ENCODE measurements around the gene RSPH4A.
A peak's percentile ranks its signal among the peaks of the same experiment; 100 is the strongest.
"Not testable (repeated sequence)": the region's sequence is repeated elsewhere in the genome, so short reads cannot be mapped to it uniquely, and the experiment has no call there.

RSPH4A gene

DNA sequence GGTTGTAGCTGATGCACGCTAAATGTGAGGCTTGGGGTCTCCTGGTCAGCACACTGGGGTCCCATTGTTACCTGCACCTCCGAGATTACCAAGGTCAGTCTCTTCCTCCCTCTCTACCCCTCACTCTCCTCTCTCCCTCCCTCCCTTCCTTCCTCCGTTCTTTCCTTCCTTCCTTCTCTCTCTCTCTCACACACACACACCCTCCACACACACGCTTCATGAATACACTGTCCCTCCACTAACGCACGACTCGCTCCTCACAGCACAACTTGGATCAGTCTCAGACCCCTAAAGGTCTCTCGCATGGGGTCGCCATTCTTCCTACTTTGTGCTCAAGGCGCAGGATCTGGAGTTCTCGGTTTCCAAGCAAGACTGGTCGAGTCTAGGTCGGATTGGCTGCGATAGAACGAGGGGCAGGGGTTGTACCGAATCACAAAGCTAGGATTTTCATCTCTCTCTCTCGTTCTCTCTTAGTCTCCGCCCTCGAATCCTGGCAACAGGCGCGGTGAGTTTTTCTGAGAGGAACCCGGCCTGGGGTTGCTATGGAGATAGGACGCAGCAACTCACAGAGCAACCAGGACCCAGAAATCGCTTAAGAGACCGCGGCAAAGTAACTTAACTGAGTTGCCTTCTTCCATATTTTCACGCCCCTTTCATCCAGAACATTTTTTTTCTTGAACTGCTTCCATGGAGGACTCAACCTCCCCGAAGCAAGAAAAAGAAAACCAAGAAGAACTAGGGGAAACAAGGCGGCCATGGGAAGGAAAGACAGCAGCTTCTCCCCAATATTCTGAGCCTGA, at the start of gene RSPH4A:
RSPH4A (plus strand) TSS at position 543 of the 800 bp plus-strand sequence; CDS start at position 688, 145 bp downstream.
- DNase-seq, result peak; percentile 73

DNA sequence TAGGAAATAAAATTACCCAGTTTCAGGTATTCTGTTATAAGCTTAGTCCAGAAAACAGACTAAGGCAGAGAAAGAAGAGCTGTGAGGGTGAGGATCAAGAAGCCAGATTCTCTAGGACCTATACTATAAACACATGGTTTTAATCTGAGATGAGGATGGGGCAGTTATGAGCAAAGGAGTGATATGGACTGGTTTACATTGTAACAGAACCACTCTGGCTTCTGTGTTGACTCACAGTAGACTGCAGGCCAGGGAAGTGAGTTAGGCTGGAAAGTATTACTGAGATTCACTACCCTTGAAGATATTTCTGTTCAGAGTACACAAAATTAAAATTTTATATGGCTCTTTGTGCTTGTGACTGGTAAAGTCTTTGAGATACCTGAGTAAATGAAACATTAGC, 48.2 kb upstream of the RSPH4A start:
- no peak for DNase-seq

DNA sequence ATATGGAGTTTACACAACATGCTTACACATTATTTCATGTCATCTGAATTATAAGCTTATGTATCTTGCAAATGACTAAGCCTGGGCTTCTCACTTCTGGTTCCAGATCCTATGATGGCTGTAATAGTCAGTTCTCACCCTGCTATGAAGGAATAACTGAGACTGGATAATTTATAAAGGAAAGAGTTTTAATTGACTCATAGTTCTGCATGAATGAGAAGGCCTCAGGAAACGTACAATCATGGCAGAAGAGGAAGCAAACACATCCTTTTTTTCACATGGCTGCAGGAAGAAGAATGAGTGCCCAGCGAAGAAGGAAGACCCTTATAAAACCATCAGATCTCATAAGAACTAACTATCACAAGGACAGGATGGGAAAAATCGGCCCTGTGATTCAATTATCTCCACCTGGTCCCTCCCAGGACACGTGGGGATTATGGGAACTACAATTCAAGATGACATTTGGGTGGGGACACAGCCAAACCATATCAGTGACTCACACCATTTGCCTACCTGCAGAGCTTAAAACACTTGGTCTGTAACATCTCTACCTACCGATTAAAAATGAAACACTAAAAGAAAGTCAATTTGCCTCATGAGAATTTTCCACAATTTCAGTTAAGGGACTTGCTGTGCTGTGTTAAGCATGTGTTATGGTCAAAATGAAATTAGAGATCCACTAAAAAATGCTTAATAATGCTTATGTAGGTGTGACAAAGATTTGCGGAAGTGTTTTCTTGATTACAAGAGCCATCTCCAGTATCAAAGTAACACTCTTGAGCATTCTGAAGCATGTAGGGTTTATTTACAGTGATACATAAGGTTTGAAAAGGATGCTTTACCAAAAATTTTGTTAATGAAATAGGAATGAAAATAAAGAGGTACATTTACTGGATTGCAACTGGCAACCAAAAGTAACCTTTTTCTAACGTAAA, 47.2 kb upstream of the RSPH4A start:
- no peak for DNase-seq

DNA sequence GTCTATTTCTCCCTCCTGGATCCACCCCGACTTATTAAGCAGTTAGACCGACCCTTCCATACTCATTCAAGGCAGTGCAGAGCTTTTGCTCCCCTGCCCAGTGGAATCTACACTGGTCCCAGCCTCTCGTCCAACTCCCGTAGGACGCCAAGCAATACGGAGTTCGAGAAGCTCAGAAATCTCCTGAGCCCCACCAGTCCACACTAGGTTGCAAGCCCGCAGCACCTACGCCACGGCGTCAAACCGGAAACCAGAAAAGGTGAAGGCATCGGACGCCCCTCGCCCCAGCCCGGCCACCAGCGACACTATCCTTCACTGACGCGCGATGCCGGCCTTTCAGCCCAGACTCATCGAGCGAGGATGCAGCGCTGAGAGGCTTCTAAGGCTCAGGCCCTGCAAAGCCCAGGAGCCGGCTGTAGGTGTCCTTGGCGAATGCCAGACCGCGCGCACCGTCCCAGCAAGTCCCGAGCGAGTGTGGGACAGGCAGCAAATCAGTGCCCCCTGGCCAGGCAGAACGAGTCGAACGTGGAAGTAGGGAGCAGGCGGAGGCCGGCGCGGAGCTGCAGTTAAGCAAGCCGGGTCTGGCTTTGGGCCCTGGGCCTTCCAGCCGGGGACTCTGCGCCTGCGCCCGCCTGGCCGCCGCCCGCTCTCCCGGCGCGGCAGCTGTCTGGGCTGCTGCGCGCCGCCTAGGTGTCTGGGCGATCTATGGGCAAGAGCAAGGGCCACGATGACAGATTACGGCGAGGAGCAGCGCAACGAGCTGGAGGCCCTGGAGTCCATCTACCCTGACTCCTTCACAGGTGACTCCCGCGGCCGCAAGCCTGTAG, 45.2 kb upstream of the RSPH4A start, which contains the start of gene RWDD1:
RWDD1 (plus strand) TSS at position 649 of the 827 bp plus-strand sequence; CDS start at position 728, 79 bp downstream.
- peak; percentile 99 for DNase-seq

DNA sequence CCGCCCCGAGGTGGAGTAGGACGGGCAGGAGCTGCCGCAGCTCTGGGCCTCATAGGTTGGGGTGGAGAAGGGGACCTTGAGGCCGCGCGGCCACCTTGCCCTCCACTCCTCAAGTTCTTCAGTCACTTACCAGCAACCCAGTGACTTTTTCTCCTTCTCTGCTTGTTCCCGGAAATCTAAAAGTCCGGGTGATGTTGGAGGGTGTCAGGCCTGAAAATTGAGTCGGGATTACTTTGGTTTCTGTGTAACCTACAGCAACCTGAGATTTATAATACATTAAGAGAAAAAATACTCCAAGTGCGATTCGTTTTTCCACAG, 44.6 kb upstream of the RSPH4A start:
- no peak for DNase-seq

DNA sequence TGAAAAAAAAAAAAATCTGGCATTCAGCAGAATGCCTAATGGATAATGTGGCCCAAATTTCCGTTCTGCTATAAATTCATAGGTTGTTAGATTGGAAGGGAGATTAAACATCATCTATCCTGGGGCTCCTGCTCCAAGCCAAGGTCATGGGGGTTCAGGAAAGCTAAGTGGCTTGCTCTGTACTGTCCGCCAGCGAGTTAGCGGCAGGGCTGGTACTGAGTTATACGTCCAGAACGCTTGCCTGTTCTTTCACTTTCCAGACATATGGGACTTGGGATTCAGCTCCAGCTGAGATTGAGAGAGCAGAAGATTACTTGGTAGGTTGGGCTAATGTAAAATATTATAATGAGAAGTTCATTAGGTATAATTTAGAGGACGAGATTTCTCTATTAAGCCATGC, 44.1 kb upstream of the RSPH4A start:
- DNase-seq, result no peak

DNA sequence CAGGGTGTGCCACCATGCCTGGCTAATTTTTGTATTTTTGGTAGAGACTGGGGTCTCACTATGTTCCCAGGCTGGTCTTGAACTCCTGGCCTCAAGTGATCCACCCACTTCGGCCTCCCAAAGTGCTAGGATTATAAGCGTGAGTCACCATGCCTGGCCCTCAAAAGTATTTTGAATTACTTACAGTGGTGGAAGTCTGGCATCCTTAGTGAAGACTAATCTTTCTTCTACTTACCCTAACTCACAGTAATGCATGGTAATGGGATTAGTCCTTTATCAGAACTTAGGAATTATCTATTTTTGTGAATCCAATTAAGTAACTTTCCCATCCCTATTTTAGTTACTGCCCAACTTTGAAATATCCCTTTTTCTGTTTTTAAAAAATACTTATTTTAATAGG, 41.1 kb upstream of the RSPH4A start:
- DNase-seq, result no peak

DNA sequence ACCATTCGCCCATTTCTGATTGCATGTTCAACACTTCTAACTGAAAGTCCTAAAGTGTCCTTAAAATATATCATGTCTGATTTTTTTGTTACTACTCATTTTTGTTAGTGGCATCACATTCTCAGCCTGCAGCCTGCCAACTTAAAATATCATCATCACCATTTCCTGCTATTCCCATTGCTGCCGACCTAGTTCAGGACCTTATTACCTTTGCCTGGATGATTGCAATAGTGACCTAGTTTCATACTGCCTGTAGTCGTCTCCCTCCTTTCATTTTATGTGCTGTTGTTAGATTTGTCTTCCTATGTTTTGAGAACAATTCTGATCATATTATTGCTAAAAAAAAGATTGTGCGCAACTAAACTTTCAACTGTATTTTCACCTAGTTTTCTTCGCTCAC, 38.8 kb upstream of the RSPH4A start:
- no peak for DNase-seq

DNA sequence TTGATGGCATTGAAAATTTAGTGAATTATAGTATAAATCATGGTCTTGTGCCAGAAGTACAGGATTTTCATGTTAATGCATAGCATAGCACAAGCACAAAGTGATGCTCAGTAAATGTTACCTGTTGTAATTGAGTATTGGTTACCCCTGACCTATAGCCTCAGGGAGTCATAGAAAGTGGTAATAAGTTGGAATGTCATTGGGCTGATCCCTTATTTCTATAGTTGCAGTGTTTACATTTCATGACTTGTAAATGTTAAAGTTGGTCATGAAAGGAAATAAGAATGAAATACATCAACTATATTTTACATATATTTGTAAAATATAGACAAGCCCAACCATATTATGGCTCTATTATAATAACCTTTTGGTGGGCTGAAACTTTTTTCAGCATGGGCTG, 37.9 kb upstream of the RSPH4A start:
- no peak for DNase-seq

DNA sequence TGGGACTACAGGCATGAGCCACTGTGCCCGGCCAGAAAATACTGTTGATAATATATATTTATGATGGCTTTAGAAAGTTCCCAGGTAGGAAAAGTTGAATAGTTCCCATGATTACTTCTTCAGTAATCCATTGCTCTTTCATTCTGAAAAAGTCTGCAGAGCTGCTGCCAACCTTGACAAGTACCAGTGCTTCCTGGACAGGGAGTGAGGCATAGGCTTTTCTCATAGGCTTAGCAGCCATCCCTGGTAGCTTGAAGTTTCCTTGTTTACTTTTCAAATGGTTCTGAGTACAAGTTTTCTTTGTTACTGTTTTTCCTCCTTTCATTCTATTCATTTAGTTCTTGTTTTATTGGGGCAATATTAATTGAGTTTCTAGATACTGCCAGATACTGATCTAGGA, 37.1 kb upstream of the RSPH4A start:
- no peak for DNase-seq

DNA sequence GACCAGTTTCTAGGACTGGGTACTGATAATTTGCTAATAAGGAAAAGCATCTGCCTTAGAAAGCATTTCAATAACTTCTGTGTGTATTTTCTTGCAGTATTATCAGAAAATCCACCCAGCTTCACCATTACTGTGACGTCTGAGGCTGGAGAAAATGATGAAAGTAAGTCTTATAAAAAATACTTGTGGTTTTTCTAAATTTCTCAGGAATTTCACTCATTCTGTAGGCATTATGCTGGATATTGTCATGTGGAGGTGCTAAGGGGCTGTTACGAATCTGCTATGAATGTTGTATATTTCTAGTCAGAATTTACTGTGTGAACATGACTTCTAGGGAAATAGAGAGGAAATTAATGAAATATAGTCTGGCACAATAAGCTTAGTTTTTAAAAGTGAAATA, 36.1 kb upstream of the RSPH4A start:
- DNase-seq, result no peak

DNA sequence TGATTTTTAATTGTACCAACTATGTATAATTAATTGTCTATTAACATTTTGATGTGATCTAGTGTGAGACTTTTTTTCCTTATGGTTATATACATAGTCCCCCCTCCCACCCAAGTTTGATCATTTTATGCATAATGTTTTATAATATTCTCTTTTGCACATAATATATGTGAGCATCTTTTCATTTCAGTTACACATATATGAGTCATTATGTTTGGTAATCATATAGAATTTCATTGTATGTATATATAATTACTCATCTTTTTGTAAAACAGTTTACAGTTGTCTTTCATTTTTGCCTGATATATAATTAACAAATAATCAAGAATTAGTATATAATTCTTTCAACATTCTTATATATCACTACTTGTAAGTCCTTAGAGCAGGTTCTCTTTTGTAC, 30.0 kb upstream of the RSPH4A start:
- DNase-seq, result no peak

DNA sequence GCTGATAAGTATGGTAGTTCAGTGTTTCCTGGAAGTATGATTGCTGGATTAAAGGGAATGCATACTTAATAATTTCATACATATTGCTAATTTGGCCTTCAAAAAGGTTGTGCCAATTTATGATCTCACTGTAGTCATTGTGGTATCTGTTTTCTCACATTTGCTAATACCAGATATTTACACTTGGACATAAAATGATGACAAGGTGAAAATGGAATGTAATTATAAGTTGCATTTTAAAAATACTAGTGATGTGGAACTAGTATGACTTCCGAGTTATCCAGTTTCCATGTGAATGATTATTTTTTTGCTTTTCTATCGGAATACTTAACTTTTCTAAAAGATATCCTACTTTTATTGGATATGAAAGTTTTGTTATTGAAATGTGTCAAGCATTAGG, 29.5 kb upstream of the RSPH4A start:
- DNase-seq, result no peak

DNA sequence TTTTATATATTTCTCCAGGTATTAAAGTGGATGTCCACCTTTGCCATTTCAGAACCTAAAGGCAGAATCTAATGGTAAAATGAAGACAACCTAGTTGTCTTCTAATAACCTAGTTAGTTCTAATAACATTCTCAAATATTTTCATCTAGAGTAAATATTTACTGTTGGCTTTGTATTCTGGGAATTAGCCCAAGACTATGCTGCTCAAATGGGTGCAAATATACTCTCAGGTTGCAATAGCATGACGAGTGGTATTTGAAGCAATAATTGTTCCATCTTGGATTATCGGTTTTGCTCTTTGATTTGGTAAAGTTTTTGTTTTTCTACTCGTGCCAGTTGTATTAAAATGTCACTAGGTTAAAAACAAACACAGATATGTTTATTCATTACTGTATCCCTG, 21.0 kb upstream of the RSPH4A start:
- no peak for DNase-seq

DNA sequence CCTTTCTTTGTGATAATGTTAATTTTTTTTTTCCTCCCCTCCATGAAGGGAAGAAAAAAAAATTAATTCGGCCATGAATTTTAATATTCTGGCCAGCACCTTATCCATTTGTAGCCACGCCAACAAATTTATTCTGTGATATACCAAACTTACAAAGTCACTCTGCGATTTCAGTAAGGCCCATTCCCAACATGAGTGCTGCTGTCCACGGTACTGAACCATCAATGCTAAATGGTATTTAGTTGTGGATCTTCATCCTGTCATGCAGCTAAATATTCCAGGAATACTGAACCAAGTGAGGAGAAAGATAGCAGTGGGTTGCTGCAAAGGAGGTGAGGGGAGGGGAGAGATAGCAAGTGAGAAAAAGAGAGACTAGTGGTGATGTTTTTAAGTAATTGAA, 19.5 kb upstream of the RSPH4A start:
- DNase-seq, result no peak

DNA sequence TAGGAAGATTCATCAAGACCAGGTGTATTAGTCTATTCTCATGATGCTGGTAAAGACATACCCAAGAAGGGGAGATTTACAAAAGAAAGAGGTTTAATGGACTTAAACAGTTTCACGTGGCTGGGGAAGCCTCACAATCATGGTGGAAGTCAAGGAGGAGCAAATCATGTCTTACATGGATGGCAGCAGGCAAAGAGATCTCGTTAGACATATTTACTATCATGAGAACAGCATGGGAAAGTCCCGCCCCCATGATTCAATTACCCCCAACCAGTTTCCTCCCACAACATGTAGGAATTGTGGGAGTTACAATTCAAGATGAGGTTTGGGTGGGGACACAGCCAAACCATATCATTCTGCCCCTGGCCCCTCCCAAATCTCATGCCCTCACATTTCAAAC, 12.4 kb upstream of the RSPH4A start:
- DNase-seq, result not testable (repeated sequence)

DNA sequence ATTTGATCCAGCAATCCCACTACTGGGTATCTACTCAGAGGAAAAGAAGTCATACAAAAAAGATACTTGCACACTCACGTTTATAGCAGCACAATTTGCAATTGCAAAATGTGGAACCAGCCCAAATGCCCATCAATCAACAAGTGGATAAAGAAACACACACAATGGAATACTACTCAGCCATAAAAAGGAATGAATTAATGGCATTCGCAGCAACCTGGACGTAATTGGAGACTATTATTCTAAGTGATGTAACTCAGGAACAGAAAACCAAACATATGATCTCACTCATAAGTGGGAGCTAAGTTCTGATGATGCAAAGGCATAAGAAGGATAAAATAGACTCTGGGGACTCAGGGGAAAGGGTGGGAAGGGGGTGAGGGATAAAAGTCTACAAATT, 11.4 kb upstream of the RSPH4A start:
- DNase-seq, result not testable (repeated sequence)

DNA sequence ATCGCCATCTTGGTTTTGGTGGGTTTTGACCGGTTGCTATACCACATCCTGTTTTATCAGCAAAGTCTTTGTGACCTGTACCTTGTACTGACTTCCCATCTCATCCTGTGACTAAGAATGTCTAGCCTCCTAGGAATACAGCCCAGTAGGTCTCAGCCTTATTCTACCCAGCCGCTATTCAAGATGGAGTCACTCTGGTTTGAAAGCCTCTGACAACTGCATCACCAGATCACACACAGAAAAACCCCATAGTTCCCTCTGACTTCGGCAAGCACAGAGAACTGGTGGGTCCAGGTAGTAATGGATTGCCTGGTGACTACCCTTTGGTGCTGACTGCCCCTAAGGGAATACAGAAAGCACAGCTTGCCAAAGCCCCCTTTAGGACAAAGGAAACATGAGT, 10.3 kb upstream of the RSPH4A start:
- no peak for DNase-seq

DNA sequence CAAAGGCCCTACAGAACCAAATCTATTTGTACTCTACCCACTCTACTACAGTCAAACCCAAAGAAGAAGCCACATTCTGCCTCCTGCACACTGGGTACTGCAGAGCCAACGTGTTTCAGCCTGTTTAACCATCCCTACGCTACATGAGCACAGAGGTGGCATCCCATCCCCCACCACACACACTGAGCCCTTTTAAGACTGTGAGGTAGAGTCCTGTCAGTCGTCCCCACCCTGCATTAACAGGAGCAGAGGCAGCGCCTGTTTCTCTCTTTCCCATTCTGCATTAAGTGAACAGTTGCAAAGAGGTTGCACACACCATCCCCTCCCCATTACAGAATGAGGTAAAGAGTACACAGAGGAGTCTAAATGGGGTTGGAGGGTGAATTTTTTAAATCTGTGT, 5.2 kb upstream of the RSPH4A start:
- no peak for DNase-seq

DNA sequence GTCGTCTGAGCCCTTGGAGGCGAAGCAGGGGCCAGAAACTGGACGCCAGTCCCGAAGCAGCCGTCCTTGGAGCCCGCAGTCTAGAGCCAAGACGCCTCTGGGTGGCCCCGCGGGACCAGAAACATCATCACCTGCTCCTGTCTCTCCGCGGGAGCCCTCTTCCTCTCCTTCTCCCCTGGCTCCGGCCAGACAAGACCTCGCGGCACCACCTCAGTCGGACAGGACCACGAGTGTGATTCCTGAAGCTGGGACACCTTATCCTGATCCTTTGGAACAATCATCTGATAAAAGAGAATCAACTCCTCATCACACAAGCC, 416 bp downstream of the RSPH4A start:
- DNase-seq, result no peak

DNA sequence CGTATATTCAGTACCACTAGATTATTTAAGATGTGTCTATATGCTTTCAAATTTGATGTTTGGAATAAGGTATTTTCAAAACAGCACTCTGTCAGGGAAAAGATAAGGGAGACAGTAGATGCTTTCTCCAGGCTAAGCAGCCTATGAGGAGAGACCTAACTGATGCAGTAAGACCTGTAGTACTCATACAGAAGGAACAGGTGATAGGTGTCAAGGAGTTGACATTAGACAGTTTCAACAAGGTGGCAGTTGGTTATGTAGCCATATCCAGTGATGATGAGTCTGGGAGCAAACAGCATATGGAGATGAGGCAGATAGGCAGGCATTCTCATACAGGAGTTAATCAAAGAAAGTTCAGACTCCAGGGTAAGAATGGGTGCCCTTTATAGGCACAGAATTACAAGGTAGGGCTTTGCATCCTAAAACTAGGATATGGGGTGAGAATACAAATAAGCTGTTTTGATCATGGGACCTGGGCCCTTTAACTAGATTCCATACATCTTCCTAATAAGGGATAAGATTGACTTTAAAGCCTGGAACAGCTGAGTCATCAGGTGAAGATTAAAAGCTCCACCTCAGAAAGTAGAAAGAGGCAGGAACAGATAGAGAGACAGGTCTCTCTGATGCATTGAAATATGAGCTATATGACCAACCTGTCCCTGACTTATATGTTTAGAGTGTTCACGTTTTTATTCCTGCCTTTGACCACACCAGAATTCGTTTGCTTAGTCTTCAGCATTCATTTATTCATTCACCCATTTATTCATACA, 7.9 kb downstream of the RSPH4A start:
- DNase-seq, result no peak

DNA sequence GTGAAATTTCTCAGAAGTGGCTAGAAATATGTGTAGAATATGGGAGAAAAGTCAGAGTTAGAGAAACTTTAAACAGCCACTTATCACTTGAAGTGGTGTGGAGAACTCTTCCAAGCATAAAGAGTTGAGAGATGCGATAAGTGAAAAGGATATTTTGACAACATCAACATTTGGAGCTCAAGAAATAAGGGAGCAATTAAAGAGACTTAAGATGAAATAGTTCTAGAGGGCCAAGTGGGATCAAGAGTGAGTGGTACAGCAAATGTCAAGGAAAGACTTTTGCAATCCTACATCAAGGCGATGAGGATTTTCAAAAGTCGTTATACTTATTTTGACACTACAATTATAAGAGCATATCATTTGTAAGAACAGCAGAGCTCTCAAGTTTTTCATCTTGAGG, 9.6 kb downstream of the RSPH4A start:
- DNase-seq, result no peak

DNA sequence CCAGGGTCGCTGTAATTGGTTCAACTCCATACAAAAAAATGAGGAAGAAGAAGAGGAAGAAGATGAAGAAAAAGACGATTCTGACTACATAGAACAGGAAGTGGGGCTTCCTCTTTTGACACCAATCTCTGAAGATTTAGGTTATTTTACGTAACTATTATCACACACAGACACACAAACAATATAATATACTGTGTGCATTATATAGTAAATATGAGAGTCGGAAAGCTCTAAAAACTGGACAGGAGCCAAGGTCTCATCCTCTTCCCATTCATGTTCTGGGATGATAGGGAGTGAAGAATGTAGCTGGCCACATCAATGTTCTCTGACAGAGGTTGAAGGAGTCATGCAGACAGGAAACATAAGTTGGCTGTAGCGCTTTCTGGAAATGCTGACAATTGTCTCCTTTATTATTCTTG, 13.3 kb downstream of the RSPH4A start:
- no peak for DNase-seq

All from CD4-positive, alpha-beta T cell treated with Interleukin-12 subunit alpha and Interleukin-12 subunit beta, for 1 hour (primary cell).